ENCODE results near the gene RAB26.

GRCh38 chr16:2199095-2199494, 50.7 kb downstream of the RAB26 start:
- TF ChIP-seq CTCF (IDR thresholded peaks at IDR 0.05 in 8 of 11, conservative IDR thresholded peaks at IDR 0.05 in 3 of 11) (no peak), POLR2A (IDR thresholded peaks at IDR 0.05) (no peak)
